Measurements from ENCODE around the gene MPEG1. TPM values are rescaled to one million over a fixed set of nuclear protein-coding genes. Genes with fewer than 3 reads are reported as not detected.

The MPEG1 gene
- total RNA-seq, 1 experiment from 2014 or later: not detected

DNA sequence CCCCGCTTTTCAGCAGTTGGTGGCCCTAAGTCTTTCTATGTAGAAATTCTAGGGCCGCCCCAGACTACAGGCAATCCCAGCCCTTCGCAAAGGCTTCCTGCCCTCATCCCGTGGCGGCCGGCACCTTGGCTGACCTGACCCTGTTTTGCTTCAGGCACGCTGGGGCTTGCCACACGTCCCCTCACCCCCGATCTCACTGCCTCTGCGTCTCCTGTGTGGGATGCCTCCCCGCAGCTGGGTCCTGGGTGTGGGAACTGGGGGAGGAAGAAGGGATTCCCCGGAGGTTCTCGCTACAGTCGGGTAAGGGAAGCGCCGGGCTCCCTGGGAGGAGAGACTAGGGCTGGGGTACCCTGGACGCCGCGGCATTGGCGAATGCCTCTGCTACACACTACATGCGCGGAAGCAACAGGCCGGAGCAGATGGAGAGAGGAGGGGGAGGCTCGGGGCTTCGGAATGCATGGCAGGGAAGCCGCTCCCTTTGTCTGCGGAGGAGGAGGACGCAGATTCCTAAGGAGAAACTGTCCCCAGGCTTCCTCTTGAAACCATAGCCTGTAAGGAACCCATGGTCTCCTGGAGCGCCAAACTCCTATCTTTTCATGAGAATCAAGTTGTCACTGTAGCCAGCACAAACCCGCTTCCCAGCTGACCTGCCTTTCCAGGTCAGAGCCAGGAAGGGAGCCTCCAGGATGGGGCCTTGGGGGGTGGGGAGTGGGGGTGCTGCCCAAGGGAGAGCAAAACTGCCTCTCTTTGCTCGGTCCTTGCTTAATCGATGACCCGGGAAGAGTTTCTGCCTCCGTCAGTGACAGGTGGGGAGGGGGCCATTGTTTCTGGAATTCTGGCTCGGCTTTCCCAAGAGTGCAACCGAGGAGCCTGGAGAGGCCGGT lies 39.4 kb downstream of the MPEG1 start:
- Mint-ChIP-seq H3K4me3 (peak overlapping the region in 1 of 2 experiments; percentile 94), H3K27me3 (ENCODE audit: low read depth) (peaks cover 2% of the 10 kb centered on the region), H3K9me3 (0 out of 5 replicates have a peak, but pooled peaks cover 0 to 2% of the 10 kb centered on the region in 2 experiments), H3K36me3 (ENCODE audit: insufficient read depth in 1 of 3, low read depth in 3 of 3) (peaks cover 10 to 17% (median 13%) of the 10 kb centered on the region in 3 experiments; a peak in 5 of 7 replicates), H3K4me1 (peaks cover 32 to 39% of the 10 kb centered on the region in 2 experiments), H3K27ac (peak overlapping the region in 2 of 3 experiments; percentile 89 to 94; a peak in 6 of 7 replicates)
- no peak overlapping the region for H3K23ac ChIP-seq (ENCODE audit: insufficient read length, low read depth, low read length)
- H4K91ac ChIP-seq (ENCODE audit: insufficient read length, low read depth, low read length): no peak overlapping the region
- H3K56ac ChIP-seq (ENCODE audit: insufficient read length, low read depth, low read length): no peak overlapping the region
- no CpG with 5 or more reads among the region's 37 CpGs for WGBS (ENCODE audit: extremely low coverage, insufficient read length, low lambda C conversion rate)
- H2BK20ac ChIP-seq (ENCODE audit: low read depth, low read length, poor library complexity, severe bottlenecking): no peak overlapping the region
- no peaks in the 10 kb centered on the region for H3K27me3 ChIP-seq (ENCODE audit: insufficient read depth, low read length)
- no peak overlapping the region for H2AK5ac ChIP-seq (ENCODE audit: insufficient read length, low read length)
- no peaks in the 10 kb centered on the region for H3K9me3 ChIP-seq (ENCODE audit: control insufficient read depth, low read depth, low read length)
- H3K9ac ChIP-seq (ENCODE audit: extremely low read depth, insufficient read length, low read length): no peak overlapping the region
- H2BK15ac ChIP-seq (ENCODE audit: low read depth, low read length): no peak overlapping the region
- no peaks in the 10 kb centered on the region for H4K20me1 ChIP-seq (ENCODE audit: control insufficient read depth, insufficient read depth, insufficient read length)
- H3K14ac ChIP-seq (ENCODE audit: insufficient read depth, low read length): peak overlapping the region; percentile 31
- peak overlapping the region; percentile 17 for H3K18ac ChIP-seq (ENCODE audit: insufficient read length, low read depth, low read length)
- no peak overlapping the region for H2BK120ac ChIP-seq (ENCODE audit: low read depth, low read length, poor library complexity, severe bottlenecking)
- H3K4ac ChIP-seq (ENCODE audit: low read depth, low read length): no peak overlapping the region
- no peak overlapping the region for H3T11ph ChIP-seq (ENCODE audit: low read length)
- peak overlapping the region; percentile 52 for H3K4me2 ChIP-seq (ENCODE audit: insufficient read depth, insufficient read length, low read length)
- no peak overlapping the region for H4K5ac ChIP-seq (ENCODE audit: insufficient read length, low read depth, low read length)
- H2AFZ ChIP-seq (ENCODE audit: low read length): no peak overlapping the region
- H3K27ac ChIP-seq (ENCODE audit: insufficient read length, low read depth, low read length): no peak overlapping the region
- no peaks in the 10 kb centered on the region; the same call in 1 of the 2 replicates for H3K79me2 ChIP-seq (ENCODE audit: insufficient read depth, low read length)
- H2BK12ac ChIP-seq (ENCODE audit: insufficient read length, low read depth, low read length): no peak overlapping the region
- peak; percentile 71 for DNase-seq
- H3K79me1 ChIP-seq (ENCODE audit: insufficient read depth, low read depth, low read length, poor library complexity, severe bottlenecking): no peaks in the 10 kb centered on the region
- no peak overlapping the region for H4K8ac ChIP-seq (replicated peaks; ENCODE audit: insufficient read length, low read depth, low read length)
- peaks cover 3% of the 10 kb centered on the region for H3K4me1 ChIP-seq (ENCODE audit: insufficient read depth, low read length)
- TF ChIP-seq CTCF (conservative IDR thresholded peaks at IDR 0.05): no peak
- peaks cover 18% of the 10 kb centered on the region for H3K23me2 ChIP-seq (ENCODE audit: insufficient read length, low read depth, low read length, poor library complexity, severe bottlenecking)
- no peak overlapping the region for H2BK5ac ChIP-seq (ENCODE audit: insufficient read length, low read length)
